T47D (cell line): ENCODE results near the gene APBB1.

ENCODE experiments used
- DNase-seq, 2 experiments: peaks; one replicate each; pipeline versions ENCODE4 v3.0.0 to v3.0.0-alpha.2; 2011 to 2012; ENCODE audit warnings: low read depth in 1 of 2, low spot score in 1 of 2
- JUND ChIP-seq: IDR thresholded peaks from 2 replicates; pipeline ENCODE4 v1.6.1; 2012; ENCODE audit warnings: low read depth
- in situ Hi-C: cut with HindIII; loops from 2 replicates; pipeline ENCODE4 v1.10.0; 2016; ENCODE audit warnings: low sequenced_read_pairs, low pct_unique_long_range_greater_than_20kb

The APBB1 gene

GRCh38 chr11:6350486-6350885, 68.4 kb downstream of the APBB1 start:
- in situ Hi-C loops: no loop called here
- DNase-seq: no peak
- TF ChIP-seq JUND: no peak

- in situ Hi-C loops: no loop called here
- DNase-seq: no peak
Observed at GRCh38 chr11:6350043-6350442, 68.9 kb downstream of the APBB1 start.

DNA sequence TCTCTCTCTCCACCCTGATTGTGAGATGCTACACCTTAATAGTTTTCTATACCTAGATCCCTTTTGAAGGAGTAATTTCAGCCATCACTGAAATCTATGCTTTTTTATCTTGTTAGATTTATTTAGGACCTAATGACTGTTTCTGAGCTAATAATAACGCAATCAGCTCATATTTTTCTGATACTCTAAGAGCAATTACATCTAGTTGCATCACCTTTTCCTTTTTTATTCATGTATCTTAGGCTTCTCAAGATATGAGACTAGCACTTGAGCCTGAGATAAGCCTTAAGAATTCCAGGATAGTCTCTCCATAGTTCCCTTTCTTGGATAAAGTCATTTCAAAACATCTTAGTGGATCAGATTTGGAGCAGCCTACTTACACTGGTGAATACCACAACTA, 73.5 kb downstream of the APBB1 start:
- DNase-seq: no peak
- in situ Hi-C loops: no loop called here

More at GRCh38 chr11:6350043-6350442, 68.9 kb downstream of the APBB1 start:
- no peak for TF ChIP-seq JUND

More for the DNA sequence above, 73.5 kb downstream of the APBB1 start:
- no peak for TF ChIP-seq JUND
